Spleen (tissue), 11 donors: ENCODE data around the gene SEPHS2. TPM values are rescaled to one million over a fixed set of nuclear protein-coding genes. Genes with fewer than 3 reads are reported as not detected.

Source experiments
- DNase-seq: peaks from one replicate; pipeline ENCODE4 v3.0.0-alpha.2; 2020
- H3K27ac ChIP-seq, 8 donors: fragments of 200-600 bp; sonication (generic) in 7 of 8; 1 replicate in 4 of 8; 2 replicates in 4 of 8; pipeline versions ENCODE4 v1.5.0 to v1.8.0; 2016 to 2021; ENCODE audit warnings: inconsistent platforms in 4 of 8, mild to moderate bottlenecking in 4 of 8, moderate library complexity in 1 of 8
- H3K27me3 ChIP-seq, 7 donors: fragments of 200-600 bp; sonication (generic) in 6 of 7; replicated peaks in 1 of 7; 1 replicate in 4 of 7; 2 replicates in 3 of 7; pipeline versions ENCODE4 v1.5.0 to v1.8.0; 2016 to 2021; ENCODE audit warnings: inconsistent platforms in 3 of 7, mild to moderate bottlenecking in 1 of 7
- H3K36me3 ChIP-seq, 6 donors: fragments of 200-600 bp; sonication (generic) in 5 of 6; 1 replicate in 4 of 6; 2 replicates in 2 of 6; pipeline versions ENCODE4 v1.5.0 to v1.8.0; 2016 to 2021; ENCODE audit warnings: inconsistent platforms in 2 of 6
- H3K4me1 ChIP-seq, 6 donors: fragments of 200-600 bp; sonication (generic) in 5 of 6; 1 replicate in 3 of 6; 2 replicates in 3 of 6; pipeline versions ENCODE4 v1.5.0 to v1.8.0; 2016 to 2021; ENCODE audit warnings: inconsistent platforms in 3 of 6
- H3K4me3 ChIP-seq, 8 donors: fragments of 200-600 bp; sonication (generic) in 7 of 8; 1 replicate in 4 of 8; 2 replicates in 4 of 8; pipeline versions ENCODE4 v1.5.0 to v1.8.0; 2016 to 2021; ENCODE audit warnings: inconsistent platforms in 4 of 8, mild to moderate bottlenecking in 4 of 8, moderate library complexity in 2 of 8
- H3K9me3 ChIP-seq, 8 donors: fragments of 200-600 bp; sonication (generic) in 7 of 8; 1 replicate in 4 of 8; 2 replicates in 4 of 8; pipeline versions ENCODE4 v1.5.0 to v1.8.0; 2016 to 2021; ENCODE audit warnings: inconsistent platforms in 4 of 8
- POLR2A ChIP-seq, 3 donors: fragments of 450-650 bp; IDR thresholded peaks; one replicate each; pipeline ENCODE4 v1.5.1; 2017; ENCODE audit warnings: antibody characterized with exemption in 3 of 3, mild to moderate bottlenecking in 1 of 3
- POLR2AphosphoS5 ChIP-seq, 3 donors: sonication (generic); formaldehyde crosslinking; IDR thresholded peaks; one replicate each; pipeline ENCODE4 v1.5.1; 2017; ENCODE audit warnings: antibody characterized with exemption in 3 of 3
- WGBS, 5 donors: extraction: QIAGEN DNeasy Blood & Tissue Kit in 3 of 5; methylation state at CpG; one replicate each; pipeline versions ENCODE4 v1.1.5 to v1.1.7; 2013 to 2018; 5-methylcytosine and 5-hydroxymethylcytosine counted together
- intact Hi-C: fragments of 100-400 bp; cut with DNase I; formaldehyde crosslinking; loops from one replicate; pipeline ENCODE4 v1.15.0; 2023; ENCODE audit warnings: low total_unique reads
- polyA plus RNA-seq, 3 donors: library from polyadenylated mRNA; stranded (reverse); fragments of 200-250 nt; gene quantifications; one replicate each; pipeline ENCODE4 v1.2.1, GENCODE V29; 2013
- total RNA-seq, 7 donors: library from RNA; depleted of rRNA in 3 of 7; stranded (reverse); fragments of >200 nt in 3 of 7; fragmentation: NEBNext Ultra II Directional in 4 of 7; extraction: Animal tissue kit (Norgen Biotek cat#: 25700) in 4 of 7; gene quantifications; one replicate each; pipeline versions ENCODE4 v1.1.0 to v1.2.1, GENCODE V29; 2016 to 2021
- TF ChIP-seq, protein P1 (sequence below), 11 experiments: fragments of 200-600 bp in 7 of 11; fragments of 450-650 bp in 4 of 11; sonication (generic) in 4 of 11; IDR thresholded peaks in 8 of 11; conservative IDR thresholded peaks in 3 of 11; 1 replicate in 7 of 11; 2 replicates in 4 of 11; pipeline versions ENCODE4 v1.4.0 to v1.8.0; 2016 to 2021; ENCODE audit warnings: antibody characterized with exemption in 11 of 11, inconsistent platforms in 4 of 11, mild to moderate bottlenecking in 1 of 11
- donor health status: healthy with polysubstance abuse.
- donor health status: DM: no; HTN: no; CAD: no; lungs with moderate emphysema.
- donor health status: DM: no; HTN: no; CAD: no.
- donor health status: Bipolar disorder and iron deficiency.
- donor health status: healthy.
- donor health status: DM: no; HTN: no; CAD: no.
- donor health status: DM: yes; HTN: yes; CAD: no.

The SEPHS2 gene
- total and polyA plus RNA-seq, 10 donors = 35.5 to 56.0 (median 46.6) TPM

DNA sequence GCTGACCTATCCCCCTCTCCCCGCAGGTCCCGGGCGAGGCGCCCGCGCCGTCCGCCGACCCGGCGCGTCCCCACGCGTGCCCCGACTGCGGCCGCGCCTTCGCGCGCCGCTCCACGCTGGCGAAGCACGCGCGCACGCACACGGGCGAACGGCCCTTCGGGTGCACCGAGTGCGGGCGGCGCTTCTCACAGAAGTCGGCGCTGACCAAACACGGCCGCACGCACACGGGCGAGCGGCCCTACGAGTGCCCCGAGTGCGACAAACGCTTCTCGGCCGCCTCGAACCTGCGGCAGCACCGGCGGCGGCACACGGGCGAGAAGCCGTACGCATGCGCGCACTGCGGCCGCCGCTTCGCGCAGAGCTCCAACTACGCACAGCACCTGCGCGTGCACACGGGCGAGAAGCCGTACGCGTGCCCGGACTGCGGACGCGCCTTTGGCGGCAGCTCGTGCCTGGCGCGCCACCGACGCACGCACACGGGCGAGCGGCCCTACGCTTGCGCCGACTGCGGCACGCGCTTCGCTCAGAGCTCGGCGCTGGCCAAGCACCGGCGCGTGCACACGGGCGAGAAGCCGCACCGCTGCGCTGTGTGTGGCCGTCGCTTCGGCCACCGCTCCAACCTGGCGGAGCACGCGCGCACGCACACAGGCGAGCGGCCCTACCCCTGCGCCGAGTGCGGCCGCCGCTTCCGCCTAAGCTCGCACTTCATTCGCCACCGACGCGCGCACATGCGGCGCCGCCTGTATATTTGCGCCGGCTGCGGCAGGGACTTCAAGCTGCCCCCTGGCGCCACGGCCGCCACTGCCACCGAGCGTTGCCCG is 27.9 kb downstream of the SEPHS2 start:
- WGBS, 5 donors = 0 to 3% (median 1%) methylated on average over 22 to 140 of the region's 140 CpGs
- peak; percentile 98 for DNase-seq
- peaks cover 4 to 21% (median 16%) of the 10 kb centered on the region in 6 donors for H3K4me1 ChIP-seq
- TF ChIP-seq POLR2AphosphoS5 (IDR thresholded peaks at IDR 0.05) = peak; percentile 90 to 94 (median 91)
- TF ChIP-seq, protein P1, sequence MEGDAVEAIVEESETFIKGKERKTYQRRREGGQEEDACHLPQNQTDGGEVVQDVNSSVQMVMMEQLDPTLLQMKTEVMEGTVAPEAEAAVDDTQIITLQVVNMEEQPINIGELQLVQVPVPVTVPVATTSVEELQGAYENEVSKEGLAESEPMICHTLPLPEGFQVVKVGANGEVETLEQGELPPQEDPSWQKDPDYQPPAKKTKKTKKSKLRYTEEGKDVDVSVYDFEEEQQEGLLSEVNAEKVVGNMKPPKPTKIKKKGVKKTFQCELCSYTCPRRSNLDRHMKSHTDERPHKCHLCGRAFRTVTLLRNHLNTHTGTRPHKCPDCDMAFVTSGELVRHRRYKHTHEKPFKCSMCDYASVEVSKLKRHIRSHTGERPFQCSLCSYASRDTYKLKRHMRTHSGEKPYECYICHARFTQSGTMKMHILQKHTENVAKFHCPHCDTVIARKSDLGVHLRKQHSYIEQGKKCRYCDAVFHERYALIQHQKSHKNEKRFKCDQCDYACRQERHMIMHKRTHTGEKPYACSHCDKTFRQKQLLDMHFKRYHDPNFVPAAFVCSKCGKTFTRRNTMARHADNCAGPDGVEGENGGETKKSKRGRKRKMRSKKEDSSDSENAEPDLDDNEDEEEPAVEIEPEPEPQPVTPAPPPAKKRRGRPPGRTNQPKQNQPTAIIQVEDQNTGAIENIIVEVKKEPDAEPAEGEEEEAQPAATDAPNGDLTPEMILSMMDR (IDR thresholded peaks at IDR 0.05 in 8 of 11, conservative IDR thresholded peaks at IDR 0.05 in 3 of 11) = peak in 9 of 11 experiments; percentile 10 to 48 (median 33)
- peak in 1 of 3 donors; percentile 24 for TF ChIP-seq POLR2A (IDR thresholded peaks at IDR 0.05)
- H3K27ac ChIP-seq = peak overlapping the region; percentile 86 to 94 (median 89)
- H3K4me3 ChIP-seq = peak overlapping the region; percentile 51 to 77 (median 67)
- H3K27me3 ChIP-seq = no peaks in the 10 kb centered on the region
- intact Hi-C loops = no loop called here
- H3K36me3 ChIP-seq = peaks cover 0 to 40% (median 17%) of the 10 kb centered on the region in 6 donors
- H3K9me3 ChIP-seq = no peaks in the 10 kb centered on the region

GRCh38 chr16:30416624-30417528 is 28.8 kb downstream of the SEPHS2 start:
- intact Hi-C loops = no loop called here
- peak overlapping the region; percentile 86 to 94 (median 89) for H3K27ac ChIP-seq
- peaks cover 4 to 25% (median 16%) of the 10 kb centered on the region in 6 donors for H3K4me1 ChIP-seq
- H3K36me3 ChIP-seq = peaks cover 0 to 39% (median 11%) of the 10 kb centered on the region in 6 donors
- no peak for TF ChIP-seq POLR2A (IDR thresholded peaks at IDR 0.05)
- TF ChIP-seq, protein P1 (IDR thresholded peaks at IDR 0.05 in 8 of 11, conservative IDR thresholded peaks at IDR 0.05 in 3 of 11) = no peak
- TF ChIP-seq POLR2AphosphoS5 (IDR thresholded peaks at IDR 0.05) = no peak
- H3K4me3 ChIP-seq = peak overlapping the region; percentile 51 to 77 (median 67)
- 64 to 81% (median 70%) methylated on average over 16 to 18 of the region's 18 CpGs for WGBS, 5 donors
- no peak for DNase-seq
- no peaks in the 10 kb centered on the region for H3K27me3 ChIP-seq
- no peaks in the 10 kb centered on the region for H3K9me3 ChIP-seq

DNA sequence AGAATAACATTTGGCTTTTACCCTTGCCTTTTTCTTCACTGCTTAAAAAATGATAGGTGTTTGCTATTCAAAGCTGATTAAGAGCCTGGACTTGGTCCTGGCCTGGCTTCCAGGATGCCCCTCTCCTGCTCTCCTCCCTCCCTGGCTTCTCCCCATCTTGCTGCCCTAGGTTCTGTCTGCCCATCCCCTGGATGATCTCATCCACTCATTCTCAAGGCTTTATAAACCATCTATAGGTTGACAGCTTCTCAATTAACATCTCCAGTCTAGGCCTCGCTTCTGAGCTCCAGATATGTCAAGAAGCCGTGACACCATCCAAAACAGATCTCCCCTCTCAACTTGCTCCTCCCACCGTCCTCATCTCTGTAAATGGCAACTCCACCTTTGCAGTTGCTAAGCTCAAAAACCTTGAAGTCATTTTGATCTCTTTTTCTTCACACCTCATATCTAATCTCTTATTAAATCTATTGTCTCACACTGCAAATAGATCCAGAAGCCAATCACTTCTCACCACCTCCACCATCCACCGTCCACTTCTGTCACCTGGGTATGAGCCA is 29.5 kb downstream of the SEPHS2 start:
- H3K4me1 ChIP-seq = peaks cover 4 to 25% (median 16%) of the 10 kb centered on the region in 6 donors
- H3K4me3 ChIP-seq = no peak overlapping the region
- no peak for DNase-seq
- intact Hi-C loops = no loop called here
- no peaks in the 10 kb centered on the region for H3K27me3 ChIP-seq
- WGBS, 5 donors = 92 to 98% (median 96%) methylated on average over 4 of the region's 4 CpGs
- no peaks in the 10 kb centered on the region for H3K9me3 ChIP-seq
- H3K27ac ChIP-seq = no peak overlapping the region
- no peak for TF ChIP-seq POLR2AphosphoS5 (IDR thresholded peaks at IDR 0.05)
- TF ChIP-seq POLR2A (IDR thresholded peaks at IDR 0.05) = no peak
- TF ChIP-seq, protein P1 (IDR thresholded peaks at IDR 0.05 in 8 of 11, conservative IDR thresholded peaks at IDR 0.05 in 3 of 11) = no peak
- peaks cover 0 to 36% (median 8%) of the 10 kb centered on the region in 6 donors for H3K36me3 ChIP-seq
